Hematopoietic multipotent progenitor cell (in vitro differentiated cells): ENCODE measurements around the gene AMDHD2. TPM values are rescaled to one million over a fixed set of nuclear protein-coding genes. Genes with fewer than 3 reads are reported as not detected.
"Not testable (repeated sequence)": the region's sequence is repeated elsewhere in the genome, so short reads cannot be mapped to it uniquely, and the experiment has no call there.

Source experiments
- DNase-seq, 3 donors: peaks; one replicate each; pipeline ENCODE4 v3.0.0-alpha.2; 2011 to 2015; ENCODE audit warnings: low read depth in 2 of 3, low spot score in 2 of 3
- total RNA-seq: library from RNA; depleted of rRNA; stranded (reverse); fragments of >200 nt; gene quantifications from one replicate; pipeline ENCODE4 v1.2.3, GENCODE V29; 2012

Gene AMDHD2, protein sequence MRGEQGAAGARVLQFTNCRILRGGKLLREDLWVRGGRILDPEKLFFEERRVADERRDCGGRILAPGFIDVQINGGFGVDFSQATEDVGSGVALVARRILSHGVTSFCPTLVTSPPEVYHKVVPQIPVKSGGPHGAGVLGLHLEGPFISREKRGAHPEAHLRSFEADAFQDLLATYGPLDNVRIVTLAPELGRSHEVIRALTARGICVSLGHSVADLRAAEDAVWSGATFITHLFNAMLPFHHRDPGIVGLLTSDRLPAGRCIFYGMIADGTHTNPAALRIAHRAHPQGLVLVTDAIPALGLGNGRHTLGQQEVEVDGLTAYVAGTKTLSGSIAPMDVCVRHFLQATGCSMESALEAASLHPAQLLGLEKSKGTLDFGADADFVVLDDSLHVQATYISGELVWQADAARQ
- 41.5 TPM for total RNA-seq

DNA sequence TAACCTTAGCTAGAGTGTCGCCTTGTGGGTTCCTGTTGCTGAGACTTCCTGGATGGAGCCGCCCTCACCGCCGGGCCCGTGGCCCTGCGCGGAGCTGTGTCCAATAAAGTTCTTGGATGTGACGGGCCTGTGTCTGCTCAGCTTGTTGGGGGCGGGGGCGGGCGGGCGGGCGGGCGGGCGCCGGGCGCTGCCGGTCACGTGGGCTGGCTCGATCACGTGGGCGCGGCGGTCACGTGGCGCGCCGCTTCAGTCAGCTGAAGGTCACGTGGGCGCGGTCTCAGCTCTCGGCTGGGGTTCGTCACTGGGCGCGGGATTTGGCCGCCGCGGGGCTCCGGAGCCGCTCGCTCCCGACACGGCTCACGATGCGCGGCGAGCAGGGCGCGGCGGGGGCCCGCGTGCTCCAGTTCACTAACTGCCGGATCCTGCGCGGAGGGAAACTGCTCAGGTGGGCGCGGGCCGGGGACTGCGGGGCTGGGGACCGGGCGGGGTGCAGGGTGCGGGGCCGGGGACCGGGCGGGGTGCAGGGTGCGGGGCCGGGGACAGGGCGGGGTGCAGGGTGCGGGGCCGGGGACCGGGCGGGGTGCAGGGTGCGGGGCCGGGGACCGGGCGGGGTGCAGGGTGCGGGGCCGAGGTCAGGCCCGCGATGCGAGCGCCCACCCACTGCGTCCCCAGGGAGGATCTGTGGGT lies at the start of gene AMDHD2:
TSS of gene AMDHD2 (plus strand) at position 275 of the 687 bp plus-strand sequence. CDS start at position 363, 88 bp downstream.
- DNase-seq: peak; percentile 87 to 91 (median 90)

DNA sequence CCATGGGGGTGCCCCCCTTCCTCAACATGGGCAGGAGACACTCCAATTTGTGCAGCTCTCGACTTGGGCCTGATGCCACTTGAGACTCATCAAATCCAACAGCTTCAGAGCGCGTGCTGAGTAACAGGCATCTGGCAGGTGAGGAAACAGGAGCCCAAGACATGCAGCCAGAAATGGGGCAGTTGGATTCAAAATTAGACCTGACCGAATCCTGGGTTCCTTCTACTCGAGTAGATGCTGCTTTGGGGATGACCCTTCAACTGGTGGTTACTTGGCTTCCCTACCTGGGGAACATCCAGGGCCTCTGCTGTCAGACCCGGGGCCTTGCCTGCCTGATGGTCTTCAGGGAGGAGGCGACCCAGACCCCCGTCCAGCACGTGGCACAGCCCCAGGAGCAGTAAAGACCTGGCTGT lies 49.6 kb upstream of the AMDHD2 start:
- no peak for DNase-seq

DNA sequence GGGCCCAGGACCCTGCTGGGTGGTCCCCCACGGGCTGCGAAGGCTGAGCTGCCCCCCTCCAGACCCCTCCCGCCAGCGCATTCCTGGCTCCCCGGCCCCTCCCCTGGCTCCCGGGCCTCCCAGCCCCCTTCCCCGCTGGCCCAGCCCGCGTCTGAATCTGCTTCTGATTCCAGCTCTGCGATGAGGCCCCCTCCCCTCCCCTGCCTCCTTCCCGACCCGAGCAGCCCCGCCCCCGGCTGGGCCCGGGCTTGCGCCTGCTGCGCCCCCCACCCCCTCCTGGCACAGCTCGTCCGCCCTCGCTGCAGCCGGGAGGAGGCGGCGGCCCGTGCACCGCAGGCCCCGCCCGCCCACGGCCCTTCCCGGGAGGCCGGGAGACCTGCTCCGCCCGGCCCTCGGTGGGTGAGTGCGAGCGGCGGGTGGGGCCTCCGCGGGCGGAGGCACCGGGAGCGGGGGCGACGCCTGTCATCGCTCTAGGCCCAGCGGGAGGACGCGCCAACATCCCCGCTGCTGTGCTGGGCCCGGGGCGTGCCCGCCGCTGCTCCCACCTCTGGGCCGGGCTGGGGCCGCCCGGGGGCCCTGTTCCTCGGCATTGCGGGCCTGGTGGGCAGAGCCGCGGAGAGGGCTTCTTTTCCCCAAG lies 49.0 kb upstream of the AMDHD2 start, which contains the start of gene NTN3:
TSS of gene NTN3 (plus strand) at position 282 of the 637 bp plus-strand sequence. CDS start 405 bp downstream, outside the sequence.
- DNase-seq: no peak

DNA sequence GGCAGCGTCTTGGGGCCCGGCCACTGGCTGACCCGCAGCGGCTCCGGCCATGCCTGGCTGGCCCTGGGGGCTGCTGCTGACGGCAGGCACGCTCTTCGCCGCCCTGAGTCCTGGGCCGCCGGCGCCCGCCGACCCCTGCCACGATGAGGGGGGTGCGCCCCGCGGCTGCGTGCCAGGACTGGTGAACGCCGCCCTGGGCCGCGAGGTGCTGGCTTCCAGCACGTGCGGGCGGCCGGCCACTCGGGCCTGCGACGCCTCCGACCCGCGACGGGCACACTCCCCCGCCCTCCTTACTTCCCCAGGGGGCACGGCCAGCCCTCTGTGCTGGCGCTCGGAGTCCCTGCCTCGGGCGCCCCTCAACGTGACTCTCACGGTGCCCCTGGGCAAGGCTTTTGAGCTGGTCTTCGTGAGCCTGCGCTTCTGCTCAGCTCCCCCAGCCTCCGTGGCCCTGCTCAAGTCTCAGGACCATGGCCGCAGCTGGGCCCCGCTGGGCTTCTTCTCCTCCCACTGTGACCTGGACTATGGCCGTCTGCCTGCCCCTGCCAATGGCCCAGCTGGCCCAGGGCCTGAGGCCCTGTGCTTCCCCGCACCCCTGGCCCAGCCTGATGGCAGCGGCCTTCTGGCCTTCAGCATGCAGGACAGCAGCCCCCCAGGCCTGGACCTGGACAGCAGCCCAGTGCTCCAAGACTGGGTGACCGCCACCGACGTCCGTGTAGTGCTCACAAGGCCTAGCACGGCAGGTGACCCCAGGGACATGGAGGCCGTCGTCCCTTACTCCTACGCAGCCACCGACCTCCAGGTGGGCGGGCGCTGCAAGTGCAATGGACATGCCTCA lies 48.3 kb upstream of the AMDHD2 start:
- no peak for DNase-seq

DNA sequence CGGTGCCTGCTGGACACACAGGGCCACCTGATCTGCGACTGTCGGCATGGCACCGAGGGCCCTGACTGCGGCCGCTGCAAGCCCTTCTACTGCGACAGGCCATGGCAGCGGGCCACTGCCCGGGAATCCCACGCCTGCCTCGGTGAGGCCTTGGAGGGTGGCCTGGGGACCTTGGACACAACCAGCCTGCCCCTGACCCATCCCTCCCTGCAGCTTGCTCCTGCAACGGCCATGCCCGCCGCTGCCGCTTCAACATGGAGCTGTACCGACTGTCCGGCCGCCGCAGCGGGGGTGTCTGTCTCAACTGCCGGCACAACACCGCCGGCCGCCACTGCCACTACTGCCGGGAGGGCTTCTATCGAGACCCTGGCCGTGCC lies 47.7 kb upstream of the AMDHD2 start:
- no peak for DNase-seq

DNA sequence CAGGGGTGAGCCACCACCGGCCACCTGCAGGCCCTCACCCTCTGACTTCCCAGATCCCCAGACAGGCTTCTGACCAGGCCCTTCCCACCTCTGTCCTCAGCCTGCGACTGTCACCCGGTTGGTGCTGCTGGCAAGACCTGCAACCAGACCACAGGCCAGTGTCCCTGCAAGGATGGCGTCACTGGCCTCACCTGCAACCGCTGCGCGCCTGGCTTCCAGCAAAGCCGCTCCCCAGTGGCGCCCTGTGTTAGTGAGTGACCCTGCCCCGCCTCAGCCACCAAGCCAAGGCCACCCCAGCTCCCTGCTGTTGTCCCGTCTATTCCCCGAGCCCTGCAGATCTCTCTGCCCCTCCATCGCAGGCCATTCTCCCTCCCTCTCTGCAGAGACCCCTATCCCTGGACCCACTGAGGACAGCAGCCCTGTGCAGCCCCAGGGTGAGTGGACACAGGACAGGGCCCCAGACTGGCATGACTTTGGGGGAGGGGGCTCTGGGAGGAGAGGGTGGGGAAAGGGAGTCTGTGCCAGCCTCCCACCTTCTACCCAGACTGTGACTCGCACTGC lies 47.2 kb upstream of the AMDHD2 start:
- no peak for DNase-seq

DNA sequence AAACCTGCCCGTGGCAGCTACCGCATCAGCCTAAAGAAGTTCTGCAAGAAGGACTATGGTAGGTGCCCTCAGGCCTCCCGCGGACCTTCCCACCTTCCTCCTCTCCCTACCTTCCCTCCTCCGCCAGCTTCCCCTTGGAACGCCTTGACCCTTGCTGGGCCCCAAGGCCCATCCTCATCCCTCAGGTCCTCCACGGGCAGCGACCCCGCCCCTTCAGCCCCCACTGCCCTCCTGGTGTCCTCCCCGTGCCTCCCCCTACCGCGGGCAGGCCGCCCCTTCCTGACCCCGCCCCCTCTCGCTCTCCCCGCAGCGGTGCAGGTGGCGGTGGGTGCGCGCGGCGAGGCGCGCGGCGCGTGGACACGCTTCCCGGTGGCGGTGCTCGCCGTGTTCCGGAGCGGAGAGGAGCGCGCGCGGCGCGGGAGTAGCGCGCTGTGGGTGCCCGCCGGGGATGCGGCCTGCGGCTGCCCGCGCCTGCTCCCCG lies 46.7 kb upstream of the AMDHD2 start:
- DNase-seq: peak in 1 of 3 donors; percentile 18

DNA sequence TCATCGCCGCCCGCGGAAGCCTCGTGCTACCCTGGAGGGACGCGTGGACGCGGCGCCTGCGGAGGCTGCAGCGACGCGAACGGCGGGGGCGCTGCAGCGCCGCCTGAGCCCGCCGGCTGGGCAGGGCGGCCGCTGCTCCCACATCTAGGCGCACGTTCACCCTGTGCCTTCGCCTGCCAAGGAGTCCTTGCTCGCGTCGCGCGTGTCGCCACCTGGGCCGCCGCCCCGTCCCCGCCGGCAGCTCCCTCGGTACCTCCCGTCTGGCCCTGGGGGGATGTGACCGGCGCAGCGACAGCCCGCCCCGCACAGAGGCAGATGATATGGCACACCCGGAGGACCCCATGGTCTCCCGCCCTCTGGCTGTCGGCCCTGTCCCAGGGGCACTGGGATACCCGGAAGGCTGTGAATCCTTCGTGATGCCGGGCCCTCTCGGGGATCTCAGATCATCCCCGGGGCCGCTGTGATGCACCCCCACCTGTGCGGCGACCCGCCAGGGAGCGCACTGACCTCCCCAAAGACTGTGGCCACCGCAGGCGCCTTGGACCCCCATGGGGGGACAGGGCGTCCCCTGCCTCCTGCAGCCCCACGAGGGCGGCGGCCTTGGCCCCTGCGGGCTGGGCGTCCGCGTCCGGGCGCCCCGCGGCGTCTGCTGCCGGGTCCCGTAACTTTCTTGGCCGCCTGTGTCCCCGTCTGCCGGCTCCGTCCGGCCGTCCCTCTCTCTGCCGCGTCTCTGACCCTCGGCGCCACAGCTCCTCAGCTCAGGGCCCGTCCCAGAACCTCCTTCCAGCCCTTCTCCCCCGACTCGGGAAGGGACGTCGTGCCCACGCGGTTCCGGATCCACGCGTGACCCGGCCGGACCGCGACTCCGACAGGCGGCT lies 45.9 kb upstream of the AMDHD2 start:
- peak; percentile 46 to 49 (median 49) for DNase-seq

DNA sequence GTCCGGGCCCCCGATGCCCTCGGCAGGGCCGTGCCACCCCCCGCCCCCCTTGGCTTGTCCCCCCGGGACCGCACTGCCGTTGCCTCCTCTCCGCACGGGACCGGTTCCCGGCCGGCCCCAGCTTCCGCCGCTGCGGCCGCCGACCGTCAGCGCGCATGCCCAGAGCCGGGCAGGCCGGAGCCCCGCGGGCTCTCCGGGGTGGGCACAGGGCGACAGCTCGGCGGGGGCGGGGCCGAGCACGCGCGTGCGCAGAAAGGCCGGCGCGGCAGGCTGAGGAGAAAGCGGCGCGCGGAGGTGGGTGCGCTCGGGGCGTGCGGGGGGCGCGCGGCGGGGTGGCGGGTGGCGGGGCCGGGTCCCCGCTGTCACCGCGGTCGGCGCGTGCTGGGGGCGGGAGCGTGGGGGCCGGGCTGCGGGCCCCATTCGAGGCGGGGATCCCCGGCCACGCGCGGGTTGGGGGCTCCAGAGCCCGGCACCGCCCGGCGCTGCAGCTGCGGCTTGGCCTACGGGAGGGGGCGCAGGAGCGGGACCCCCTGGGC lies 45.2 kb upstream of the AMDHD2 start, which contains the start of gene TBC1D24:
TSS of gene TBC1D24 (plus strand) at position 251 of the 536 bp plus-strand sequence. CDS start 21,022 bp downstream, outside the sequence.
- peak; percentile 52 to 84 (median 83) for DNase-seq

DNA sequence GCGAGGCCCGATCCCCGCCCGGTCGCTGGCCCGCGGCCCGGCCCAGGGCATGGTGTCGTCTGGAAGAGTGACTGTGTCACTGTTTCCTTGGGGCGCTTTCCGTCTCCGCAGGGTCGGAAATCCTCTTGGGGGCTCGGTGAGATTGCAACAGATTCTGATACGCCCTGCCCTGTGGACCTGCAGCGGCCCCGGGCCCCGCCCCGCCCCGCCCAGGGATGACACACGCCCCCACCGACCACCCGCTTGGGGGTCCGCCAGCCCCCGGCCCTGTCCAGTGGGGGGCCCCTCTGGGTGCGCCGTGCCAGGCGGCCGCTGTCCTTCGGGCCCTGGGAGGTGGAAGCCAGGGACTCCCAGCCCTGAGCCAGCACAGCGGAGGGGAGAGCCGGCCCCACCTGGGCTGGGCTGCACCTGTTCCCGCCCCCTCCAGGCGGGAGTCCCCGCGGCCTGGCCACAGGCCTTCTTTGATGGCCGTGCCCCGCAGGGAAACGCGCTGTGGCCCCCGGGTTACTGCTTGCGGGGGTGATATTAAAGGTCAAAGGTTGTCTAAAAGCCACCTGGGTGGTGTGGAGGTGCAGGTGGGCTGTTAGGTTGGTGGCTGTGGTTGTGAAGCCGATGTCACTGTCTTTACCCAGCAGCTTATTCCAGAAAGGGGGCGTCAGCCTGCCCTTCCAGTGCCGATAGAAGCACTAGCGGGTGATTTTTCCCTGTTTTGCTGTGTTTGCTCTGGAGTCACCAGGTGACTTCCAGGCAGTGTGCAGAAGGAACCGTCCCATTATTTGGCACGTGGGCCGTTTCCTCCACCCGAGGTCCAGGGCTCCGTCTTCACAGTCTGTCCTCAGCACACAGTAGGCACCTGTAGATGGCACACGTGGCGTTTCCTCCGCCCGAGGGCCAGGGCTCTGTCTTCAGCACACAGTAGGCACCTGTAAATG lies 44.5 kb upstream of the AMDHD2 start:
- DNase-seq: peak in 2 of 3 donors; percentile 70 to 72

DNA sequence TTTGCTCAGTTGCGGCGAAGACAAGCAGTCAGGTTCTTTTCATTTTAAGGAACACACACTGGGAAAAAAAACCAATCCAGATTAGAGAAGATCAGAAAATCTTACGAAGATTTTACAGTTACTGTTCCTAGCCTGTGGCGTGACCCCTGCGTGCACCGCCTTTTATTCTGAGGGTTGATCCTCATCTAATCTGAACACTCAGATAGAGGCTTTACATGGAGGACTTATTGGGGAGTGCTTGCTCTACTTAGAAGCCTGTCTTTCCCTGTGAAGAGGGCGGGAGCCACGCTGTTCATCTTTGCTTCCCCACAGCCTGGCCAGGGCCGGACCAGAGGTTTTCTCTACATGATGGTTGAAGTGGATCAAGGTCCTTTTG lies 43.8 kb upstream of the AMDHD2 start:
- no peak for DNase-seq

DNA sequence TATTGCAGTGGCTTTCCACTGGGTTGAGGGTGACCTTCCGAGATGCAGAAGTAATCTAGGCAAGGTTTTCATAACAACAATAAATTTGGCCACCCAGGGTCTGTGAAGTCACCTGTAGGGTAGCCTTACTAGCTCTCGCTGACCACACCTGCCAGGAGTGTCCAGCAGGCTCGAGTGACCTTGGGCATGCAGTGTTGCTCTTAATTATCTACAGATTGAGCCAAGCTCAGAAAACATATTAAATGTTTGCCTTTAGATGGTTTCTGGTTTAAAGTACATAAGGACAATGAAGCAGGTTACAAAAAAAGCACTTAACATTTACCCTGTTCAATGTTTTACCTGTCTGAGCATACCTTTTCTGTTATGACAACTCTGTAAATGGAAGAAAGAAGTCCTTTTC lies 43.4 kb upstream of the AMDHD2 start:
- no peak for DNase-seq

DNA sequence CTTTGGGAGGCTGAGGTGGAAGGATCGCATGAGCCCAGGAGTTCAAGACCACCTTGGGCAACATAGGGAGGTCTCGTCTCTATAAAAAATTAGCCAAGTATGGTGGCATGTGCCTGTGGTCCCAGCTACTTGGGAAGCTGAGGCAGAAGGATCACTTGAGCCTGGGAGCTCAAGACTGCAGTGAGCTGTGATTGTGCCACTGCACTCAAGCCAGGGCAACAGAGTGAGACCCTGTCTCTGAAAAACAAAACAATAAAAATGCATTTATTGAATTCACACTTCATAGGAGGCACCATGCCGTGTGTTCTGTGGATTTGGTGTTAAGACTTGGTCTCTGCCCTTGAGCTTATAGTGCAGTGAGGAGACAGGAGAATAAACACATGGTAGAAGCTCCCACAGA lies 42.8 kb upstream of the AMDHD2 start:
- DNase-seq: no peak

DNA sequence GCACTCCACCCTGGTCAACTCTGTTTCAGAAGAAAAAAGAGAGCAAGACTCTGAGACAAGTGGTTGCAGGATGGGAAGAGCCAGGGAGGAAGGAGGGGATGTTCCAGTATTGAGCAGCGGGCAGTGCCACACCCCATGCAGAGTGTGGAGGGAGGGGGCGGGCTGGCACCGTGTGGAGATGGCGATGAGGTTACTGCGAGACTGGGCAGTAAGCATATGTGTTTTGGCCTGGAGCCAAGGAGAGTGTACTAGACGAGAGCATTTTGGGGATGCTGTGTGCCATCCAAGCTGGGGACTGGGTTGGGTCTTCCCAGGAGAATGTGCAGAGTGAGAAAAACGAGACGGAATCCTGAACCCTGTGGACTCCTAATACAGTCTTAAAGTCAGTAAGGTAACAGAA lies 41.9 kb upstream of the AMDHD2 start:
- no peak for DNase-seq

DNA sequence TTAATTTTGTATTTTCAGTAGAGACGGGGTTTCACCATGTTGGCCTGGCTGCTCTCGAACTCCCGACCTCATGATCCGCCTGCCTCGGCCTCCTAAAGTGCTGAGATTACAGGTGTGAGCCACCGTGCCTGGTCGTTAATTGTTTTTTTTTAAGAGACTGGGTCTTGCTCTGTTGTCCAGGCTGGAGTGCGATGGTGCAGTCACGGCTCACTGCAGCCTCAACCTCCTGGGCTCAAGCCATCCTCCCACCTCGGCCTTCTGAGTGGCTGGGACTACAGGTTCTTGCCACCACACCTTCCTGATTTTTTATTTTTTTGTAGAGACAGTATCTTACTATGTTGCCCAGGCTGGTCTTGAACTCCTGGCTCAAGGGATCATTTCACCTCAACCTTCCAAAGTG lies 40.2 kb upstream of the AMDHD2 start:
- not testable (repeated sequence) for DNase-seq

DNA sequence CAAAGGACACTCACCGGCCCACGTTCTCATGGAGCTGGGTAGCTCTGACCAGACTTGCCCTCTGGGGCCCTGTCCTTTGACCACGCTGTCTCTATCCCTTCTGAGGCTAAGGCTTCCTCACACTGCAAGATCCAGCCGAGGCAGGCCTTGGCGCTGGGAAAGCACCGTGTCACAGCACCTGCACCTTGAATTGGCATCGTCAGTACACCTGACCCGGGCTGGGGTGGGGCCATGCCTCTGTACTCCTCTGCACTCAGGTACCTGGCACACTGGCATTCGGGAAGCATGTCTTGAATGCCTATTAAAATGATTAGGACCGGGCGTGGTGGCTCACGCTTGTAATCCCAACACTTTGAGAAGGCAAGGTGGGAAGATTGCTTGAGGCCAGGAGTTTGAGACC lies 39.2 kb upstream of the AMDHD2 start:
- DNase-seq: no peak

DNA sequence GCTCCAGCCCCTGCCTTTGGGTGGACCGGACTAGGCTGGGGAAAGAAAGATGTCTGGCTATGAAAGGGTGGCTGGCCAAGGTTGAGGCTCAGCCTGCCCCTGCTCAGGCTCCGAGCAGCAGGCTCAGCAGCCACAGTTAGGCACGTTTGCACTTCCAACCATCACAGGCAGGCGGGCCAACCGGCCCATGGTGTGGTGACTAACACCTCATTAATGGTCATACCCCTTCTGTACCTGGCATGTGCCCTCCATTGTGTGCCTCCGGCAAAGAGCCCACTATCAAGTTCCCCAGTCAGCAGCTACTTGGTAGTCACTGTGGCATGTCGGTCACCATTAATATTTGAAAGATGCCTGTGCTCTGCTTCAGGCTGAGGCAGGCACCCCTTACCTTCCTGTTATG lies 38.5 kb upstream of the AMDHD2 start:
- DNase-seq: no peak

DNA sequence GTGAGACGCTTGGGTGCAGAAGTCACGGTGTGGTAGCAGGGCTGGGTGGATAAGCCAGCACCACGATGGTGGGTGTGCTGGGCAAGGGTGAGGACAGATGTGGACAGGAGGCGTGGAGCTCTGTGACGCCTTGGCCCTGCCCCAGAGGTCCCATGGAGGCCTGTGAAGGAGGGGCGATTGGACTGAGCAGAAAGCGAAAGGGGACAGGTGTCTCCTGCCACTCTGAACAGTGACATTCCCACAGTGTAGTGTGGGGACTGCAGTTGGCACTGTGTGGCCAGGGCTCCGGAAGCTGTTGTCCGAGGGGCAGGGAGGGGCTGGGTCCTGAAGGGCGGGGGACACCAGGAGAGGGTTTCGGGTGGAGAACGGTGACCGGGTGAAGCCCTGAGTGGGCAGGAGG lies 37.9 kb upstream of the AMDHD2 start:
- no peak for DNase-seq
